Neural progenitor cell (in vitro differentiated cells): ENCODE measurements around the gene AHSP. TPM values are rescaled to one million over a fixed set of nuclear protein-coding genes. Genes with fewer than 3 reads are reported as not detected.

Experiments used
- DNase-seq: peaks from one replicate; pipeline ENCODE4 v3.0.0-alpha.2; 2016; ENCODE audit warnings: low spot score
- H2AFZ ChIP-seq: fragments of 200-600 bp; sonication (generic); replicated peaks from 2 replicates; pipeline ENCODE4 v1.6.1; 2016; ENCODE audit warnings: antibody characterized with exemption
- H3F3A ChIP-seq: fragments of 200-600 bp; sonication (generic); 2 replicates; pipeline ENCODE4 v1.6.1; 2016; ENCODE audit warnings: antibody characterized with exemption, low read depth
- H3K27ac ChIP-seq: fragments of 200-600 bp; sonication (generic); 2 replicates; pipeline ENCODE4 v1.5.1; 2016; ENCODE audit warnings: mild to moderate bottlenecking
- H3K27me3 ChIP-seq: fragments of 200-600 bp; sonication (generic); 2 replicates; pipeline ENCODE4 v1.6.1; 2016; ENCODE audit warnings: mild to moderate bottlenecking, moderate library complexity
- H3K36me3 ChIP-seq: fragments of 200-600 bp; sonication (generic); 2 replicates; pipeline ENCODE4 v1.5.1; 2016
- H3K4me1 ChIP-seq: fragments of 200-600 bp; sonication (generic); 2 replicates; pipeline ENCODE4 v1.6.1; 2016; ENCODE audit warnings: mixed run types
- H3K4me2 ChIP-seq: fragments of 200-600 bp; sonication (generic); 2 replicates; pipeline ENCODE4 v1.6.1; 2016
- H3K4me3 ChIP-seq: fragments of 200-600 bp; sonication (generic); 2 replicates; pipeline ENCODE4 v1.5.1; 2016
- H3K79me2 ChIP-seq: fragments of 200-600 bp; sonication (generic); 2 replicates; pipeline ENCODE4 v1.6.1; 2016; ENCODE audit warnings: low read depth
- H3K9ac ChIP-seq: fragments of 200-600 bp; sonication (generic); 2 replicates; pipeline ENCODE4 v1.6.1; 2016
- H3K9me3 ChIP-seq: fragments of 200-600 bp; sonication (generic); 2 replicates; pipeline ENCODE4 v1.5.1; 2016; ENCODE audit warnings: low read depth
- H4K20me1 ChIP-seq: fragments of 200-600 bp; sonication (generic); 2 replicates; pipeline ENCODE4 v1.6.1; 2016; ENCODE audit warnings: low read depth
- H3K27ac Mint-ChIP-seq: 3 replicates; pipeline ENCODE4 v1.8.0; 2021; ENCODE audit warnings: mixed read lengths
- H3K27me3 Mint-ChIP-seq: 2 replicates; pipeline ENCODE4 v1.8.0; 2022; ENCODE audit warnings: low read depth, mild to moderate bottlenecking, inconsistent platforms, moderate library complexity, mixed read lengths; ENCODE audit not compliant: insufficient read depth
- H3K36me3 Mint-ChIP-seq: 3 replicates; pipeline ENCODE4 v1.8.0; 2021; ENCODE audit warnings: mixed read lengths
- H3K4me1 Mint-ChIP-seq: 3 replicates; pipeline ENCODE4 v1.8.0; 2021; ENCODE audit warnings: mixed read lengths
- H3K4me3 Mint-ChIP-seq: 3 replicates; pipeline ENCODE4 v1.8.0; 2021; ENCODE audit warnings: mild to moderate bottlenecking, moderate library complexity, mixed read lengths
- H3K9me3 Mint-ChIP-seq: 3 replicates; pipeline ENCODE4 v1.8.0; 2020; ENCODE audit warnings: mixed read lengths
- EZH2 ChIP-seq: fragments of 200-600 bp; sonication (generic); IDR thresholded peaks from 2 replicates; pipeline ENCODE4 v1.6.1; 2017; ENCODE audit warnings: antibody characterized with exemption, mild to moderate bottlenecking, moderate library complexity
- EZH2phosphoT487 ChIP-seq: fragments of 200-600 bp; sonication (generic); IDR thresholded peaks from 2 replicates; pipeline ENCODE4 v1.6.1; 2017; ENCODE audit warnings: antibody characterized with exemption
- total RNA-seq: library from RNA; depleted of rRNA; stranded (reverse); fragments of >200 nt; gene quantifications from 2 replicates; pipeline ENCODE4 v1.2.3, GENCODE V29; 2015; ENCODE audit warnings: low replicate concordance
- TF ChIP-seq, protein P1 (sequence below): fragments of 200-600 bp; sonication (generic); IDR thresholded peaks from 2 replicates; pipeline ENCODE4 v1.5.1; 2017; ENCODE audit warnings: antibody characterized with exemption, mild to moderate bottlenecking

Gene AHSP
- total RNA-seq, 1 donor from 2014 or later, result not detected

DNA sequence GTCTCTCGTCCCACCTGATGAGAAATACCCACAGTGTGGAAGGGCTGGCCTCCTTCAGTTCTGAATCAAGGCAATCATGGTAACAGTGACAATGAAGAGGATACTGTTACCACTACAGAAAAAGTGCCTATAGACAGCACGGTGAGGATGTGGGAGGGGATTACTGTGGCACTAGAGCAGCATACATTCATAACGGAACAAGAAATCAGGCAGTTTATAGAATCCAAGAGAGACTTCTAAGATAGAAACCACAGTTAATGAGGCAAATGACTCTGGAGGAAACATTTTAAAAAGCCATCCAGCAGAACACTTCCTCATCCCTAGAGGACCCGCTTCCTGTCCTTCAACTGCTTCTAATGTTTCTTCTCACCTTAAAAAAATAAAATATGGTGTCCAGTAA lies 22.2 kb upstream of the AHSP start:
- H3K9me3 Mint-ChIP-seq, result no peaks in the 10 kb centered on the region
- TF ChIP-seq, protein P1, sequence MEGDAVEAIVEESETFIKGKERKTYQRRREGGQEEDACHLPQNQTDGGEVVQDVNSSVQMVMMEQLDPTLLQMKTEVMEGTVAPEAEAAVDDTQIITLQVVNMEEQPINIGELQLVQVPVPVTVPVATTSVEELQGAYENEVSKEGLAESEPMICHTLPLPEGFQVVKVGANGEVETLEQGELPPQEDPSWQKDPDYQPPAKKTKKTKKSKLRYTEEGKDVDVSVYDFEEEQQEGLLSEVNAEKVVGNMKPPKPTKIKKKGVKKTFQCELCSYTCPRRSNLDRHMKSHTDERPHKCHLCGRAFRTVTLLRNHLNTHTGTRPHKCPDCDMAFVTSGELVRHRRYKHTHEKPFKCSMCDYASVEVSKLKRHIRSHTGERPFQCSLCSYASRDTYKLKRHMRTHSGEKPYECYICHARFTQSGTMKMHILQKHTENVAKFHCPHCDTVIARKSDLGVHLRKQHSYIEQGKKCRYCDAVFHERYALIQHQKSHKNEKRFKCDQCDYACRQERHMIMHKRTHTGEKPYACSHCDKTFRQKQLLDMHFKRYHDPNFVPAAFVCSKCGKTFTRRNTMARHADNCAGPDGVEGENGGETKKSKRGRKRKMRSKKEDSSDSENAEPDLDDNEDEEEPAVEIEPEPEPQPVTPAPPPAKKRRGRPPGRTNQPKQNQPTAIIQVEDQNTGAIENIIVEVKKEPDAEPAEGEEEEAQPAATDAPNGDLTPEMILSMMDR, result no peak
- TF ChIP-seq EZH2phosphoT487 (no peak), EZH2 (no peak)
- H2AFZ ChIP-seq, result no peak overlapping the region
- no peaks in the 10 kb centered on the region for H3K27me3 ChIP-seq
- no peak overlapping the region for H3K27ac ChIP-seq
- no peak overlapping the region for H3K9ac ChIP-seq
- DNase-seq, result no peak
- peaks cover 15% of the 10 kb centered on the region for H3K79me2 ChIP-seq
- H4K20me1 ChIP-seq, result peaks cover 3% of the 10 kb centered on the region
- peaks cover 5% of the 10 kb centered on the region for H3K27me3 Mint-ChIP-seq
- no peaks in the 10 kb centered on the region for H3K9me3 ChIP-seq
- H3K36me3 ChIP-seq, result no peaks in the 10 kb centered on the region
- H3K4me3 ChIP-seq, result no peak overlapping the region
- no peak overlapping the region for H3K4me2 ChIP-seq
- no peaks in the 10 kb centered on the region for H3F3A ChIP-seq
- H3K27ac Mint-ChIP-seq, result no peak overlapping the region
- H3K4me3 Mint-ChIP-seq, result peak overlapping the region; percentile 7
- no peaks in the 10 kb centered on the region for H3K36me3 Mint-ChIP-seq
- H3K4me1 Mint-ChIP-seq, result peaks cover 22% of the 10 kb centered on the region
- H3K4me1 ChIP-seq, result peaks cover 13% of the 10 kb centered on the region

GRCh38 chr16:31507617-31507928 lies 20.1 kb upstream of the AHSP start:
- Histone ChIP-seq H3K79me2 (peaks cover 15% of the 10 kb centered on the region), H4K20me1 (no peaks in the 10 kb centered on the region), H3F3A (no peaks in the 10 kb centered on the region), H2AFZ (peak overlapping the region; percentile 78), H3K27me3 (no peaks in the 10 kb centered on the region), H3K27ac (peak overlapping the region; percentile 11), H3K4me3 (peak overlapping the region; percentile 96), H3K4me2 (peak overlapping the region; percentile 98), H3K9ac (peak overlapping the region; percentile 81), H3K36me3 (no peaks in the 10 kb centered on the region), H3K4me1 (peaks cover 13% of the 10 kb centered on the region), H3K9me3 (no peaks in the 10 kb centered on the region)
- no peaks in the 10 kb centered on the region for H3K9me3 Mint-ChIP-seq
- H3K4me1 Mint-ChIP-seq, result peaks cover 22% of the 10 kb centered on the region
- no peaks in the 10 kb centered on the region for H3K36me3 Mint-ChIP-seq
- no peak for DNase-seq
- peaks cover 8% of the 10 kb centered on the region for H3K27me3 Mint-ChIP-seq
- H3K27ac Mint-ChIP-seq, result peak overlapping the region; percentile 83
- peak overlapping the region; percentile 94 for H3K4me3 Mint-ChIP-seq
- TF ChIP-seq EZH2phosphoT487, result no peak
- no peak for TF ChIP-seq EZH2
- TF ChIP-seq, protein P1, result no peak

DNA sequence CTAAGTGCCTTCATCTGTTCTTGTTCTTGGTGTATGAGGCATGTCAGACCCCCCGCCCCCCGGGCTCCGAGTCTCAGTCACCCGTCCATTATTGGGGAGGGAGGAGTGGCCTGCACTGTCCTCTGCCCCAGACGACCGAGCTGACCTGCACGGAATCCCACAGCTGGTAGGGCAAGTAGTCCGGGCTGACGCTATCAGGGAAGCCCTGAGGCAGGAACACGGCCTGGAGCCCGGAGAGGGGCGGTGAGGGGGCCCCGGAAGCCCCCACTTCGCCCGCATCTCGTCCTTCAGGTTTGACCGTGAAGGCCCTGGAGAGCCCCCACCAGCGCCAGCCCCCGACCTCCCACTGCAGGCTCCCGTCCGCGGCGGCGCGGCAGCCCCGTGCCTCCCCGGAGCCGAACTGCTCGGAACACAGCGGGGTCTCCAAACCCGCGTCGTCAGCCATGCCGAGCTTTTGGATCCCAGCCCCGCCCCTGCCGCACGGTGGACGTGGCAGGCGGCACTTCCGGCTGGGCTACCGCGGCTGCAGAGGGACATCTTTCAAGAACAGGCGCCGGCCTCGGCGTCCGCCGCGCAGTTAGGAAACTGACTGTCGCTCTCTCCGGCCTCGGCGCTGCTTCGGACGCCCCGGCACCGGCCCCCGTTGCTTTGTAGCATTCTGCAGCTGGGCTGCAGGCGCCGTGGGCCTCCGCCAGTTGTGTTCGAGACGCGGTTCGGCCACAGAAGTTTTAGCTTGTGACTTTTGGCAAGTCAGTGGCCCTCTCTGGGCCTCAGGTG lies 19.6 kb upstream of the AHSP start, which contains the start of gene RUSF1:
RUSF1 (minus strand) TSS at position 463 of the 777 bp plus-strand sequence; CDS start at position 445, 18 bp downstream.
- Histone ChIP-seq H3F3A (no peaks in the 10 kb centered on the region), H2AFZ (peak within 1 kb of the TSS; percentile 78), H3K4me1 (peaks cover 13% of the 10 kb centered on the region), H3K27me3 (no peaks in the 10 kb centered on the region), H3K9me3 (no peaks in the 10 kb centered on the region), H3K36me3 (no peaks in the 10 kb centered on the region), H3K79me2 (peaks cover 15% of the 10 kb centered on the region), H4K20me1 (no peaks in the 10 kb centered on the region), H3K9ac (peak within 1 kb of the TSS; percentile 81), H3K4me2 (peak within 1 kb of the TSS; percentile 98), H3K4me3 (peak within 1 kb of the TSS; percentile 96), H3K27ac (peak within 1 kb of the TSS; percentile 48)
- TF ChIP-seq EZH2phosphoT487 (no peak), EZH2 (no peak)
- TF ChIP-seq, protein P1, result no peak
- Mint-ChIP-seq H3K4me1 (peaks cover 22% of the 10 kb centered on the region), H3K27ac (peak within 1 kb of the TSS; percentile 96), H3K4me3 (peak within 1 kb of the TSS; percentile 94), H3K9me3 (no peaks in the 10 kb centered on the region), H3K36me3 (no peaks in the 10 kb centered on the region), H3K27me3 (peaks cover 8% of the 10 kb centered on the region)
- peak; percentile 97 for DNase-seq
